Breast epithelium (tissue), 4 donors: ENCODE data around the gene LHX6. TPM values are rescaled to one million over a fixed set of nuclear protein-coding genes. Genes with fewer than 3 reads are reported as not detected.

Source experiments
- DNase-seq, 2 donors: peaks; one replicate each; pipeline ENCODE4 v3.0.0-alpha.2; 2019; ENCODE audit warnings: low spot score in 2 of 2
- H3K27ac ChIP-seq, 2 donors: fragments of 200-600 bp; sonication (generic) in 1 of 2; one replicate each; pipeline ENCODE4 v1.5.1; 2016 to 2019; ENCODE audit warnings: mild to moderate bottlenecking in 1 of 2
- H3K27me3 ChIP-seq, 2 donors: fragments of 200-600 bp; sonication (generic) in 1 of 2; one replicate each; pipeline versions ENCODE4 v1.5.1 to v1.6.0; 2017 to 2019; ENCODE audit warnings: control low read depth in 1 of 2, mild to moderate bottlenecking in 1 of 2
- H3K36me3 ChIP-seq: fragments of 200-600 bp; one replicate; pipeline ENCODE4 v1.5.1; 2019
- H3K4me1 ChIP-seq, 2 donors: fragments of 200-600 bp; sonication (generic); one replicate each; pipeline ENCODE4 v1.5.1; 2016 to 2019; ENCODE audit warnings: control low read depth in 1 of 2
- H3K4me3 ChIP-seq, 3 donors: fragments of 200-600 bp; sonication (generic); 1 replicate in 2 of 3; 2 replicates in 1 of 3; pipeline ENCODE4 v1.5.1; 2016 to 2019; ENCODE audit warnings: mild to moderate bottlenecking in 3 of 3, moderate library complexity in 2 of 3
- H3K9me3 ChIP-seq, 2 donors: fragments of 200-600 bp; sonication (generic) in 1 of 2; one replicate each; pipeline ENCODE4 v1.5.1; 2016 to 2019; ENCODE audit warnings: control low read depth in 1 of 2
- POLR2A ChIP-seq: fragments of 450-650 bp; IDR thresholded peaks from one replicate; pipeline ENCODE4 v1.6.1; 2016; ENCODE audit warnings: antibody characterized with exemption, mild to moderate bottlenecking, moderate library complexity
- POLR2AphosphoS5 ChIP-seq, 3 donors: sonication (generic); formaldehyde crosslinking; IDR thresholded peaks; one replicate each; pipeline ENCODE4 v1.6.1; 2017; ENCODE audit warnings: antibody characterized with exemption in 3 of 3
- intact Hi-C: fragments of 100-400 bp; cut with DNase I; formaldehyde crosslinking; loops from one replicate; pipeline ENCODE4 v1.15.1; 2023; ENCODE audit warnings: low total_unique reads
- total RNA-seq, 3 donors: library from RNA; depleted of rRNA; stranded (reverse); fragments of >200 nt; gene quantifications; one replicate each; pipeline ENCODE4 v1.1.0, GENCODE V29; 2016
- TF ChIP-seq, protein P1 (sequence below), 3 donors: fragments of 450-650 bp; IDR thresholded peaks; one replicate each; pipeline ENCODE4 v1.5.1; 2016 to 2017; ENCODE audit warnings: antibody characterized with exemption in 3 of 3, mild to moderate bottlenecking in 3 of 3, moderate library complexity in 3 of 3

LHX6 gene
- total RNA-seq, 3 donors from 2014 or later: 1.8 to 9.8 (median 4.8) TPM

GRCh38 chr9:122213589-122214413 is 15.0 kb downstream of the LHX6 start:
- peaks cover under 1 to 6% of the 10 kb centered on the region in 2 donors for H3K4me1 ChIP-seq
- intact Hi-C loops: loop anchor here (1.0 kb wide), 1 partner anchor 22 kb away; no protein-coding TSS in a partner anchor
- peaks cover 4 to 66% of the 10 kb centered on the region in 2 donors for H3K27me3 ChIP-seq
- H3K36me3 ChIP-seq: no peaks in the 10 kb centered on the region
- TF ChIP-seq POLR2A: no peak
- TF ChIP-seq, protein P1, sequence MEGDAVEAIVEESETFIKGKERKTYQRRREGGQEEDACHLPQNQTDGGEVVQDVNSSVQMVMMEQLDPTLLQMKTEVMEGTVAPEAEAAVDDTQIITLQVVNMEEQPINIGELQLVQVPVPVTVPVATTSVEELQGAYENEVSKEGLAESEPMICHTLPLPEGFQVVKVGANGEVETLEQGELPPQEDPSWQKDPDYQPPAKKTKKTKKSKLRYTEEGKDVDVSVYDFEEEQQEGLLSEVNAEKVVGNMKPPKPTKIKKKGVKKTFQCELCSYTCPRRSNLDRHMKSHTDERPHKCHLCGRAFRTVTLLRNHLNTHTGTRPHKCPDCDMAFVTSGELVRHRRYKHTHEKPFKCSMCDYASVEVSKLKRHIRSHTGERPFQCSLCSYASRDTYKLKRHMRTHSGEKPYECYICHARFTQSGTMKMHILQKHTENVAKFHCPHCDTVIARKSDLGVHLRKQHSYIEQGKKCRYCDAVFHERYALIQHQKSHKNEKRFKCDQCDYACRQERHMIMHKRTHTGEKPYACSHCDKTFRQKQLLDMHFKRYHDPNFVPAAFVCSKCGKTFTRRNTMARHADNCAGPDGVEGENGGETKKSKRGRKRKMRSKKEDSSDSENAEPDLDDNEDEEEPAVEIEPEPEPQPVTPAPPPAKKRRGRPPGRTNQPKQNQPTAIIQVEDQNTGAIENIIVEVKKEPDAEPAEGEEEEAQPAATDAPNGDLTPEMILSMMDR (IDR thresholded peaks at IDR 0.05): no peak
- TF ChIP-seq POLR2AphosphoS5 (IDR thresholded peaks at IDR 0.05): no peak
- no peak for DNase-seq
- peak overlapping the region; percentile 10 to 74 (median 49) for H3K4me3 ChIP-seq
- H3K9me3 ChIP-seq: no peaks in the 10 kb centered on the region
- H3K27ac ChIP-seq: no peak overlapping the region

GRCh38 chr9:122213102-122213588 is 15.6 kb downstream of the LHX6 start:
- intact Hi-C loops: loop anchor here (1.0 kb wide), 1 partner anchor 22 kb away; no protein-coding TSS in a partner anchor
- Histone ChIP-seq H3K9me3 (no peaks in the 10 kb centered on the region), H3K4me1 (peaks cover 0 to 4% of the 10 kb centered on the region in 2 donors), H3K36me3 (no peaks in the 10 kb centered on the region), H3K4me3 (peak overlapping the region in 2 of 3 donors; percentile 49 to 74), H3K27me3 (peaks cover 4 to 60% of the 10 kb centered on the region in 2 donors), H3K27ac (no peak overlapping the region)
- TF ChIP-seq, protein P1 (IDR thresholded peaks at IDR 0.05): no peak
- no peak for TF ChIP-seq POLR2A
- no peak for TF ChIP-seq POLR2AphosphoS5 (IDR thresholded peaks at IDR 0.05)
- DNase-seq: no peak

DNA sequence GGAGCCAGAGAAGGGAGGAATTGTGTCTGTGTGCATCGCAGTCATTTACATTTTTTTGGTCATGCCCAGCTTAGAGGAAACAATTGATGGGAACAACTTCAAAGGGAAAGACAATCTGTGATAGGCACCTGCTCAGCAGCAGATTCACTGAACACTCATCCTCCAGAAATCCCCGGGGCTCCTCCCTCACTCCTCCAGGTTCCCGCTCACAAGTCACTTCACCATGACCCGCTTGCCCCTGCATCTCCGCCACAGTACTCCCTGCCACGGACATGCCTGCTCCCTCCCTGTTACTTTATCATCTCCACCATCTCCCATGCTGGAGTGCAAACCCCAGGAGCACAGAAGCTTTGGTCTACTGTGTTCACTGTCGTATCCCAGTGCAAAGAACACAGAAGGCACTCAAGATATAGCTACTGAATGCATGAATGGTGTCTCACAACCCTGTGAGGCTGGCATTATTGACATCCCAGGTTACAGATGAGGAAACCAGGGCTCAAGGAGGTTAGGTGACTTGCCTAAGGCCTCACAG is 16.2 kb downstream of the LHX6 start:
- peaks cover 0 to 4% of the 10 kb centered on the region in 2 donors for H3K4me1 ChIP-seq
- H3K27ac ChIP-seq: no peak overlapping the region
- H3K4me3 ChIP-seq: no peak overlapping the region

DNA sequence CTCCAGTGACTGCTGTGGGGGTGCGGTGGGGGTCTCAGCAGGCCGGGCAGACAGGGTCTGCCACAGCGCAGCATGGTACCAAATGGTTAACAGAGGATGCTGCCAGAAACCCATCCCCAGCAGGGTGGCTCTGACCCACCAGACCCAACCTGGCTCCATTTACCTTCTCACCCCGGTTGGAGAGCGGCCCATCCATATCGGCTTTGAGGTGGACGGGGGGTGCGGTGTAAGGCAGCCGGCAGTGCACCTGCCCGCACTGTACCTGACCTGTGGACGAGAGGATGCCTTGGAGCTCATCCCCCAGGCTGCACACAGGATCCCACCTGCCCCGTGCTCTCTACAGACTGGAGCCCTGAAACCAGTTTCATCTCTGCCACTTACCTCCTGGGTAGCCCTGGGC is 19.3 kb downstream of the LHX6 start:
- TF ChIP-seq, protein P1 (IDR thresholded peaks at IDR 0.05): no peak
- no peak for TF ChIP-seq POLR2AphosphoS5 (IDR thresholded peaks at IDR 0.05)
- no peak for TF ChIP-seq POLR2A
- no peak overlapping the region for H3K27ac ChIP-seq

More for the DNA sequence above, 16.2 kb downstream of the LHX6 start:
- DNase-seq: no peak
- peaks cover 4 to 54% of the 10 kb centered on the region in 2 donors for H3K27me3 ChIP-seq
- H3K36me3 ChIP-seq: no peaks in the 10 kb centered on the region
- intact Hi-C loops: loop anchor here (1.0 kb wide), 1 partner anchor 23 kb away; no protein-coding TSS in a partner anchor
- no peaks in the 10 kb centered on the region for H3K9me3 ChIP-seq
- no peak for TF ChIP-seq POLR2AphosphoS5 (IDR thresholded peaks at IDR 0.05)
- no peak for TF ChIP-seq POLR2A

DNA sequence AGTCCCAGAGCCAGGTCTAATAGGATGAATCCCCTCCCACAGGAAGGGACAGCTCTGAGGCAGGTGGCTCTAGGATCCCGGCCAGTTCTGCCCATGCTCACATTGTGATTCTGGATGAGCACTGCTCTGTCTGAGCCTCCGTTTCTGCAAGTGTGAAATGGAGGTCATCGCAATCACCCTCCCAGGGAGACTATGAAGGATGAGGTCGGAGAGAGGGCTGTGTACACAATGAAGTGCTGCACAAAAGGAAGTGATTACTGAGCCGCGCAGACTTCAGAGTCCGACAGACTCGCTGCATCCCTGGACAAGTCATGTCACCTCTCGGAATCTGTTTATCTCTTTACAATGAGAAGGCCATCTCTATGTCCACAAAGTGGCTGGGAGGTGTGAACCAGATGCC is 21.7 kb downstream of the LHX6 start:
- H3K27ac ChIP-seq: no peak overlapping the region
- TF ChIP-seq POLR2A (no peak), POLR2AphosphoS5 (IDR thresholded peaks at IDR 0.05) (no peak)
- TF ChIP-seq, protein P1 (IDR thresholded peaks at IDR 0.05): no peak
- no peak overlapping the region for H3K4me3 ChIP-seq
- H3K4me1 ChIP-seq: no peaks in the 10 kb centered on the region
- no peak for DNase-seq
- H3K36me3 ChIP-seq: no peaks in the 10 kb centered on the region
- H3K27me3 ChIP-seq: peaks cover 0 to 6% of the 10 kb centered on the region in 2 donors
- intact Hi-C loops: no loop called here
- H3K9me3 ChIP-seq: no peaks in the 10 kb centered on the region

More for the DNA sequence above, 19.3 kb downstream of the LHX6 start:
- Histone ChIP-seq H3K4me3 (no peak overlapping the region), H3K27me3 (peaks cover 4 to 28% of the 10 kb centered on the region in 2 donors), H3K4me1 (peaks cover 0 to 4% of the 10 kb centered on the region in 2 donors), H3K36me3 (no peaks in the 10 kb centered on the region), H3K9me3 (no peaks in the 10 kb centered on the region)
- no peak for DNase-seq
- intact Hi-C loops: no loop called here
